SK-N-MC (cell line): ENCODE measurements around the gene FLNA.

ENCODE experiments used
- EZH2 ChIP-seq: fragments of 200-600 bp; sonication (generic); IDR thresholded peaks from one replicate; pipeline ENCODE4 v1.6.1; 2017; ENCODE audit warnings: antibody characterized with exemption
- POLR2AphosphoS5 ChIP-seq: IDR thresholded peaks from 2 replicates; pipeline ENCODE4 v1.6.1; 2012; ENCODE audit warnings: mild to moderate bottlenecking, low read depth, low read length, borderline replicate concordance

DNA sequence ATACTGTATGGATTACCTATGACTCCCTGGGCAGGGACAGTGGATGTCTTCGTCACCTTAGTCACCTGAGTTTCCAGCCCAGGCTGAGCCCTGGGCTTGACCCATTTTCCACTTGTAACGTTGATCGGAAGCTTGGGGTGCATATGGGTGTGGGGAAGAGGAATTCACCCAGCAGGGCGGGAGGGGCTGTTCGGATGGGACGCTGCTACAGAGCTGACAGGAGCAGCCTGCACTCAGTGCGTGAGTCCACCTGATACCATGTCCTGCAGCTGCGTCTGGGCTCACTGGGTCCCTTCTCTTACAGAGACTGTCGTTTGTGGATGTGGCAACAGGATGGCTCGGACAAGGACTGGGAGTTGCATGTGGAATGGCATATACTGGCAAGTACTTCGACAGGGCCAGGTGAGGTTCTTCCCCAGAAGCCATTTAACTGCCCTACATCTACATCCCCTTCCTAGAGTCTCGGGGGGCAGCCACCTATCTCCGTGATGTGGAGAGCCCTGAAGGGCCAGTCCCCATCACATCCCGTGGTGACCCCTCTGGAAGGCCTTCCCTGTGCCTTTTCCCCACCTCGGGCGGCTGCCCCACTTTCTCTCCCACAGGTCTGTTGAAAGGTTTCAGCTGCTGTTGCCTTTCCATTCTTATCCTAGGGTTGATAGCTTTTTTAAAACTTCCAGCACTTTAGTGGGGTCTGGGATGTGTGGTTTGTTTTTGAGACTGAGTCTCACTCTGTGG lies 65.2 kb downstream of the FLNA start:
- TF ChIP-seq POLR2AphosphoS5 (no peak), EZH2 (no peak)
